Retinal pigment epithelial cell (primary cell): ENCODE measurements around the gene SRSF12.
A peak's percentile ranks its signal among the peaks of the same experiment; 100 is the strongest.

Experiments used
- DNase-seq: peaks from one replicate; pipeline ENCODE4 v3.0.0-alpha.2; 2010; ENCODE audit warnings: low read depth
- H3K4me3 ChIP-seq: 2 replicates; pipeline ENCODE4 v1.5.1; 2011; ENCODE audit warnings: mild to moderate bottlenecking, low read length, control low read depth, moderate library complexity
- TF ChIP-seq, protein P1 (sequence below): conservative IDR thresholded peaks from 2 replicates; pipeline ENCODE4 v1.5.1; 2011; ENCODE audit warnings: low read depth, low read length, control low read depth, inconsistent platforms

The SRSF12 gene

GRCh38 chr6:89146718-89147700, 29.1 kb upstream of the SRSF12 start:
- DNase-seq: peak; percentile 38
- H3K4me3 ChIP-seq: peak overlapping the region; percentile 73
- TF ChIP-seq, protein P1, sequence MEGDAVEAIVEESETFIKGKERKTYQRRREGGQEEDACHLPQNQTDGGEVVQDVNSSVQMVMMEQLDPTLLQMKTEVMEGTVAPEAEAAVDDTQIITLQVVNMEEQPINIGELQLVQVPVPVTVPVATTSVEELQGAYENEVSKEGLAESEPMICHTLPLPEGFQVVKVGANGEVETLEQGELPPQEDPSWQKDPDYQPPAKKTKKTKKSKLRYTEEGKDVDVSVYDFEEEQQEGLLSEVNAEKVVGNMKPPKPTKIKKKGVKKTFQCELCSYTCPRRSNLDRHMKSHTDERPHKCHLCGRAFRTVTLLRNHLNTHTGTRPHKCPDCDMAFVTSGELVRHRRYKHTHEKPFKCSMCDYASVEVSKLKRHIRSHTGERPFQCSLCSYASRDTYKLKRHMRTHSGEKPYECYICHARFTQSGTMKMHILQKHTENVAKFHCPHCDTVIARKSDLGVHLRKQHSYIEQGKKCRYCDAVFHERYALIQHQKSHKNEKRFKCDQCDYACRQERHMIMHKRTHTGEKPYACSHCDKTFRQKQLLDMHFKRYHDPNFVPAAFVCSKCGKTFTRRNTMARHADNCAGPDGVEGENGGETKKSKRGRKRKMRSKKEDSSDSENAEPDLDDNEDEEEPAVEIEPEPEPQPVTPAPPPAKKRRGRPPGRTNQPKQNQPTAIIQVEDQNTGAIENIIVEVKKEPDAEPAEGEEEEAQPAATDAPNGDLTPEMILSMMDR: no peak

GRCh38 chr6:89145956-89146717, 28.3 kb upstream of the SRSF12 start, which contains the start of gene PM20D2:
TSS of gene PM20D2 (plus strand) at chr6:89146055. CDS start at chr6:89146145, 90 bp downstream.
- no peak for DNase-seq
- TF ChIP-seq, protein P1: no peak
- peak within 1 kb of the TSS; percentile 73 for H3K4me3 ChIP-seq

- H3K4me3 ChIP-seq: peak overlapping the region; percentile 73
- no peak for DNase-seq
- TF ChIP-seq, protein P1: no peak
Observed at GRCh38 chr6:89145091-89145955, 27.5 kb upstream of the SRSF12 start.

- no peak overlapping the region for H3K4me3 ChIP-seq
- DNase-seq: peak; percentile 74
- TF ChIP-seq, protein P1: no peak
Observed at GRCh38 chr6:89144354-89144906, 26.6 kb upstream of the SRSF12 start.

DNA sequence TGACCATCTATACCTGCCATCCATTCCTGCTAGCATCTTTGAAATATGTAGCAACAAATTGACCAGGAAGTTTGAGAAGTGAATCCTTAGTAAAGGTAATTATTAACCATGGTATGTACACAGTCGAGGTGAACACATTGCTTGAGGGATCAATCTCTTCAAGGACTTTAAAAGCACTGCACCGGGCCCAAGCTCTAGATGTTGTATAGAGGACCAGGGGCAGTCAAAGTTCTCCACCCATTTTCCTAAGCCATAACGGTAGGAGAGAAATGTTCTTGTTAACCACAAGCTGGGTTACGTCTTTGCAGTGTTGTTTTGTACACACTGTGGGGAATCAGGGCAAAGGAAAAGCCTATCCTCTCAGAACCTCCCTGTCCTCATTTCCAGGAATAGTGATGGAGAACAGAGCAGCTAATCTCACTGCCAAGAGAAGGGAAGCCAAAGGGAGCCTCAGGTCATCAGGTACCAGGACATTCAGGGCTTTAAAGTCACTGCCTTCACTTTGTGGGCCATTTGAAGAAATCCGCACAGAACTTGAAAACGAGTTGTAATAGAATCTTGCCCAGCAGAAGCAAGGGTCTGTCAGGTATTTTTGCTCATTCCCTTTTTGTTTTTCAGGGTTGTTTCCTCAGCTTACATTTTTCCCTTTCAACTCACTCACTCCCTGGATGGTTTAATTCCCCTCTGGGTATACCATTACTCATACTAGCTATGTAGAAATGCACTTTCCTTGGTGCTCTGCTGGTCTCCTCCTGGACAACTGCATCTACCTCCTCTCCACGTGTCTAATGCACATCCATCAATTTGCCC, 22.7 kb upstream of the SRSF12 start:
- DNase-seq: no peak
- no peak overlapping the region for H3K4me3 ChIP-seq
- TF ChIP-seq, protein P1: no peak
